Measurements from ENCODE around the gene TRIB2.

TRIB2 gene

DNA sequence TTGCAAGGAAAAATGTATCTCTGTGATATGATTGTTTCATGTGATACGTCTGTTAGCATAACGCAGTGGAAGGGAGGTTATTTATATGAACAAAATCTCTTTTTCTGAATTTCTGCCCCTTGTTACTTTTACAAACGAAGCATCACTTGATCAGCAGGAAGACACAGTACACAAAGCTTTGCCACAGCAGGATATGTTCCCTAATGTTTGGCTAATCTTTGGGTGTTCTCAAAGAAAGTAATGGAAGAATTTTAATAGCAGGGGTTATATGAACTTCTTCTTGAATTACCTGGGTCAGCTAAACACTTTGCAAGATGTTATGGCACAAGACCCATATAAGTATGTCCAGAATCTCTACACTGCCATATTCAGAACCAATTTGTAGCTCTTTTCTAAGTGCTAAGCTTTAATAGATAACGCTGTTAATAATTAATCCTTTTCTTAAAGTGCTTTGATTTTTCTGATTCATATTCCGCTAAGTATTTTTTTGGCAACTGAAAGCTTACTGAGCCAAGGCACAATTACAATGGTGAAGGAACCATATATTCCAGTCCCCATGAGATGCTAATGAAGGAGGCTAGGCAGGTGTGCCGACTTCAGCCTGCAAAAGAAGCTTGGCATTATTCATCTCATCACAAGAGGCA is 33.2 kb upstream of the TRIB2 start:
- no peaks in the 10 kb centered on the region for H4K20me1 ChIP-seq (ENCODE audit: insufficient read depth, low read length)
- H3K36me3 ChIP-seq (replicated peaks; ENCODE audit: low read depth, low read length): no peaks in the 10 kb centered on the region
- H3K4me2 ChIP-seq (ENCODE audit: low read length): no peak overlapping the region
- no peak overlapping the region for H3K4me3 ChIP-seq (ENCODE audit: low read length)
- H3K9me3 ChIP-seq (ENCODE audit: insufficient read depth, low read length): no peaks in the 10 kb centered on the region
- no peaks in the 10 kb centered on the region for H3K4me1 ChIP-seq (ENCODE audit: low read length)
- H3K9ac ChIP-seq (ENCODE audit: low read length): no peak overlapping the region
- H2AFZ ChIP-seq (ENCODE audit: low read depth, low read length): no peak overlapping the region
- no peak overlapping the region for H3K27ac ChIP-seq (ENCODE audit: low read length)
- H3K79me2 ChIP-seq (ENCODE audit: low read length): no peaks in the 10 kb centered on the region
- TF ChIP-seq, protein P1, sequence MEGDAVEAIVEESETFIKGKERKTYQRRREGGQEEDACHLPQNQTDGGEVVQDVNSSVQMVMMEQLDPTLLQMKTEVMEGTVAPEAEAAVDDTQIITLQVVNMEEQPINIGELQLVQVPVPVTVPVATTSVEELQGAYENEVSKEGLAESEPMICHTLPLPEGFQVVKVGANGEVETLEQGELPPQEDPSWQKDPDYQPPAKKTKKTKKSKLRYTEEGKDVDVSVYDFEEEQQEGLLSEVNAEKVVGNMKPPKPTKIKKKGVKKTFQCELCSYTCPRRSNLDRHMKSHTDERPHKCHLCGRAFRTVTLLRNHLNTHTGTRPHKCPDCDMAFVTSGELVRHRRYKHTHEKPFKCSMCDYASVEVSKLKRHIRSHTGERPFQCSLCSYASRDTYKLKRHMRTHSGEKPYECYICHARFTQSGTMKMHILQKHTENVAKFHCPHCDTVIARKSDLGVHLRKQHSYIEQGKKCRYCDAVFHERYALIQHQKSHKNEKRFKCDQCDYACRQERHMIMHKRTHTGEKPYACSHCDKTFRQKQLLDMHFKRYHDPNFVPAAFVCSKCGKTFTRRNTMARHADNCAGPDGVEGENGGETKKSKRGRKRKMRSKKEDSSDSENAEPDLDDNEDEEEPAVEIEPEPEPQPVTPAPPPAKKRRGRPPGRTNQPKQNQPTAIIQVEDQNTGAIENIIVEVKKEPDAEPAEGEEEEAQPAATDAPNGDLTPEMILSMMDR (IDR thresholded peaks at IDR 0.05; ENCODE audit: low read depth, low read length): no peak
- TF ChIP-seq EZH2phosphoT487 (IDR thresholded peaks at IDR 0.05; ENCODE audit: low read depth): no peak
- peaks cover 3% of the 10 kb centered on the region; the same call in 1 of the 2 replicates for H3K27me3 ChIP-seq (ENCODE audit: low read depth, low read length)

DNA sequence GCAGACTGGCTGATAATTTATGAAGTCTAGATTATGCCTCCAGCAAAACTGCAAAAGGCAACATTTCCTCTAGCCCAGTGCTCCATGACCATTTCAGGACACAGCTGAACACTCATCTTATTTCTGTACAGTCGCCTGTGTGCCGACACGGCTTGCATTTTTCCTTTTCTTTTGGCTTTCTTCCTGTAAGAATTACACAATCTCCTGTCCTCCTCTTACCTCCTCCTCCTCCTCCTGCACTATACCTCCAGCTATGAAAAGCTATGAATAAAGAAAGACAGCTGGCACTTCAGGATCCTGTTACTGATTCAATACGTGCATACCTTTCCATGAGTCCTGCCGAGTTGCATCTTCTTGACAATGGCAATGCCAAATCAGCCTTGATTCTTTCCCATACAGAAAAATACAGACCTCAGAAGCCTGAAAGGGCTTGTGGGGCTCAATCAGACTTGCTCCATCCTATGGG is 32.2 kb upstream of the TRIB2 start:
- Histone ChIP-seq H3K4me2 (ENCODE audit: low read length) (no peak overlapping the region), H3K4me1 (ENCODE audit: low read length) (no peaks in the 10 kb centered on the region), H2AFZ (ENCODE audit: low read depth, low read length) (no peak overlapping the region), H3K79me2 (ENCODE audit: low read length) (no peaks in the 10 kb centered on the region), H3K27ac (ENCODE audit: low read length) (no peak overlapping the region), H3K27me3 (ENCODE audit: low read depth, low read length) (peaks cover 3% of the 10 kb centered on the region; the same call in 1 of the 2 replicates), H4K20me1 (ENCODE audit: insufficient read depth, low read length) (no peaks in the 10 kb centered on the region), H3K36me3 (replicated peaks; ENCODE audit: low read depth, low read length) (no peaks in the 10 kb centered on the region), H3K9ac (ENCODE audit: low read length) (no peak overlapping the region), H3K9me3 (ENCODE audit: insufficient read depth, low read length) (no peaks in the 10 kb centered on the region), H3K4me3 (ENCODE audit: low read length) (no peak overlapping the region)
- TF ChIP-seq, protein P1 (IDR thresholded peaks at IDR 0.05; ENCODE audit: low read depth, low read length): no peak
- no peak for TF ChIP-seq EZH2phosphoT487 (IDR thresholded peaks at IDR 0.05; ENCODE audit: low read depth)

DNA sequence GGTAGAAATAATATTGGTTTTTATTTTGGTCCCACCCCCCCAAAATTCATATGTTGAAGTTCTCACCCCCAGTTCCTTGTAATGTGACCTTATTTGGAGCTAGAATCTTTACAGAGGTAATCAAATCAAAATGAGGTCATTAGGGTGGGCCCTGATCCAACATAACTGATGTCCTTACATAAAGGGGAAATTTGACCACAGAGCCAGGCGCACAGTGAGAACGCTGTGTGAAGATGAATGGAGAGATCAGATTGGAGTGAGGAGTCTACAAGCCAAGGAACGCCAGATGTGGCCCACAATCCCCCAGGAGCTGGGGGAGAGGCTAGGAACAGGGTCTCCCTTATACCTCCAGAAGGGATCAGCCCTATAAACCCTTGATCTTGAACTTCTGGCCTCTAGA is 31.6 kb upstream of the TRIB2 start:
- Histone ChIP-seq H3K27ac (ENCODE audit: low read length) (no peak overlapping the region), H2AFZ (ENCODE audit: low read depth, low read length) (no peak overlapping the region), H3K36me3 (replicated peaks; ENCODE audit: low read depth, low read length) (no peaks in the 10 kb centered on the region), H3K4me3 (ENCODE audit: low read length) (no peak overlapping the region), H3K79me2 (ENCODE audit: low read length) (no peaks in the 10 kb centered on the region), H3K9me3 (ENCODE audit: insufficient read depth, low read length) (no peaks in the 10 kb centered on the region), H3K4me1 (ENCODE audit: low read length) (no peaks in the 10 kb centered on the region), H3K4me2 (ENCODE audit: low read length) (no peak overlapping the region), H3K9ac (ENCODE audit: low read length) (no peak overlapping the region), H4K20me1 (ENCODE audit: insufficient read depth, low read length) (no peaks in the 10 kb centered on the region), H3K27me3 (ENCODE audit: low read depth, low read length) (peaks cover 3% of the 10 kb centered on the region; the same call in 1 of the 2 replicates)
- TF ChIP-seq EZH2phosphoT487 (IDR thresholded peaks at IDR 0.05; ENCODE audit: low read depth): no peak
- TF ChIP-seq, protein P1 (IDR thresholded peaks at IDR 0.05; ENCODE audit: low read depth, low read length): no peak

DNA sequence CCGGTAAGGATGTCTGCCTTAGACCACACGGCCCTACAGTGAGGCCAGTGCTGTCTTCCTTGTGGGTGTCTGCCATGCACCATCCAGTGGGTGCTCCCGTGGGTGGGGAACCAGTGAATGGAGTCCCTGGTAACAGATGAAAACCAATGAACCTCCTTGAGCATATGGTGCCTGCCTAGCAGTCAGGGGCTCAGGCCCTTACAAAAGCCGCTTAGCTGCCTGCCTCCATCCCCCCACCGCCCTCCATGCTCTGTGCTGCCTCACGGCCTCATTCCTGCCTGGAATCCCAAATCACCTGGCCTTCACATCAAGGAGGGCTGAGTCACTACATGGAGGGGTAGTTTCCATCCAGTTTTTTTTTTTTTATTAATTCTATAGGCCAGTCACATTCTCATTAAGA is 30.8 kb upstream of the TRIB2 start:
- Histone ChIP-seq H3K9ac (ENCODE audit: low read length) (no peak overlapping the region), H3K4me3 (ENCODE audit: low read length) (no peak overlapping the region), H4K20me1 (ENCODE audit: insufficient read depth, low read length) (no peaks in the 10 kb centered on the region), H3K27ac (ENCODE audit: low read length) (no peak overlapping the region), H3K4me2 (ENCODE audit: low read length) (no peak overlapping the region), H3K9me3 (ENCODE audit: insufficient read depth, low read length) (no peaks in the 10 kb centered on the region), H3K79me2 (ENCODE audit: low read length) (no peaks in the 10 kb centered on the region), H2AFZ (ENCODE audit: low read depth, low read length) (no peak overlapping the region), H3K36me3 (replicated peaks; ENCODE audit: low read depth, low read length) (no peaks in the 10 kb centered on the region), H3K4me1 (ENCODE audit: low read length) (no peaks in the 10 kb centered on the region), H3K27me3 (ENCODE audit: low read depth, low read length) (peaks cover 3% of the 10 kb centered on the region; the same call in 1 of the 2 replicates)
- TF ChIP-seq, protein P1 (IDR thresholded peaks at IDR 0.05; ENCODE audit: low read depth, low read length): no peak
- TF ChIP-seq EZH2phosphoT487 (IDR thresholded peaks at IDR 0.05; ENCODE audit: low read depth): no peak

Measured in OCI-LY3 (cell line).